K562 (cell line): ENCODE results near the gene PIANP. TPM values are rescaled to one million over a fixed set of nuclear protein-coding genes. Genes with fewer than 3 reads are reported as not detected.

Experiments used
- ATAC-seq: fragments of 200-7000 bp; cut with Tn5 transposase; 3 replicates; pipeline ENCODE4 v1.9.1; 2020; ENCODE audit warnings: moderate library complexity
- BruUV-seq: library from RNA; stranded (reverse); fragments of 400-500 nt; replicated peaks from 2 replicates; lab custom pipeline; 2021; lab: Mats Ljungman, UMichigan
- CTCF ChIA-PET: fragments of 300-600 bp; formaldehyde crosslinking; extraction: SDS; loops from one replicate; lab custom pipeline; 2021; ENCODE audit warnings: low intra/inter-chr PET ratio; lab: Yijun Ruan, JAX
- POLR2A ChIA-PET: fragments of 300-600, 350-650 bp; sonication (Branson Sonifier 250); formaldehyde crosslinking; extraction: SDS; loops from one replicate; lab custom pipeline; 2021; ENCODE audit warnings: antibody characterized with exemption, inconsistent platforms; lab: Yijun Ruan, JAX
- DNase-seq, 4 experiments: peaks; one replicate each; pipeline versions ENCODE4 v3.0.0 to v3.0.0-alpha.2; 2011 to 2018; ENCODE audit warnings: low spot score in 3 of 4, mixed read lengths in 3 of 4; ENCODE audit errors: extremely low read depth in 1 of 4
- FAIRE-seq: peaks from 2 replicates; lab custom pipeline; 2011; peaks lifted over from hg19 to GRCh38; lab: Jason Lieb, UNC
- H2AFZ ChIP-seq: 2 replicates; pipeline ENCODE4 v1.6.0; 2011; ENCODE audit warnings: low read depth, low read length, control low read depth, inconsistent platforms
- H3K27ac ChIP-seq: fragments of 200-600 bp; 3 replicates; pipeline ENCODE4 v1.8.0; 2011; ENCODE audit warnings: low read depth, mild to moderate bottlenecking, control low read depth, inconsistent platforms, low read length, moderate library complexity, mixed read lengths; ENCODE audit errors: extremely low read depth
- H3K27me3 ChIP-seq, 2 experiments: fragments of 300-600 bp in 1 of 2; 2 replicates in 1 of 2; 3 replicates in 1 of 2; pipeline versions ENCODE4 v1.6.0 to v1.8.0; 2011; ENCODE audit warnings: inconsistent platforms in 2 of 2, low read length in 2 of 2, mild to moderate bottlenecking in 1 of 2, mixed read lengths in 1 of 2, moderate library complexity in 1 of 2; ENCODE audit not compliant: control insufficient read depth in 2 of 2, insufficient read depth in 2 of 2
- H3K36me3 ChIP-seq: fragments of 300-600 bp; 3 replicates; pipeline ENCODE4 v1.8.0; 2011; ENCODE audit warnings: mild to moderate bottlenecking, low read length, inconsistent platforms; ENCODE audit not compliant: control insufficient read depth, insufficient read depth
- H3K4me1 ChIP-seq, 2 experiments: fragments of 200-600 bp in 1 of 2; replicated peaks in 1 of 2; 2 replicates in 1 of 2; 3 replicates in 1 of 2; pipeline versions ENCODE4 v1.5.1 to v1.8.0; 2011; ENCODE audit warnings: inconsistent platforms in 2 of 2, low read length in 2 of 2, mild to moderate bottlenecking in 1 of 2, mixed read lengths in 1 of 2, moderate library complexity in 1 of 2; ENCODE audit not compliant: control insufficient read depth in 2 of 2, insufficient read depth in 2 of 2
- H3K4me2 ChIP-seq: 2 replicates; pipeline ENCODE4 v1.6.1; 2011; ENCODE audit warnings: low read length, control low read depth, inconsistent platforms, mixed read lengths; ENCODE audit not compliant: insufficient read depth
- H3K4me3 ChIP-seq: fragments of 200-600 bp; sonication (generic), shearing (Covaris generic); 2 replicates; pipeline ENCODE4 v1.5.1; 2016; ENCODE audit warnings: control low read depth, inconsistent platforms
- H3K79me2 ChIP-seq: fragments of 200-600 bp; 3 replicates; pipeline ENCODE4 v1.8.0; 2011; ENCODE audit warnings: low read length, inconsistent platforms; ENCODE audit not compliant: control insufficient read depth, insufficient read depth
- H3K9ac ChIP-seq, 2 experiments: 2 replicates each; pipeline versions ENCODE4 v1.6.0 to v1.6.1; 2011; ENCODE audit warnings: low read depth in 2 of 2, low read length in 2 of 2, control low read depth in 1 of 2, inconsistent platforms in 1 of 2, mild to moderate bottlenecking in 1 of 2, mixed read lengths in 1 of 2; ENCODE audit not compliant: insufficient read depth in 1 of 2
- H3K9me1 ChIP-seq: one replicate; pipeline ENCODE4 v1.6.0; 2011; ENCODE audit warnings: inconsistent platforms, mild to moderate bottlenecking, low read length, moderate library complexity; ENCODE audit not compliant: control insufficient read depth, insufficient read depth
- H3K9me3 ChIP-seq: replicated peaks from 2 replicates; pipeline ENCODE4 v1.5.1; 2011; ENCODE audit warnings: low read depth, low read length, inconsistent platforms; ENCODE audit not compliant: control insufficient read depth, insufficient read depth
- H4K20me1 ChIP-seq: replicated peaks from 2 replicates; pipeline ENCODE4 v1.6.1; 2011; ENCODE audit warnings: low read length, inconsistent platforms, mixed read lengths; ENCODE audit not compliant: control insufficient read depth, insufficient read depth
- CREB3 ChIP-seq: fragments of 450-650 bp; conservative IDR thresholded peaks from 2 replicates; pipeline ENCODE4 v1.6.1; 2016; ENCODE audit warnings: missing genetic modification characterization, low read depth, mild to moderate bottlenecking, missing compliant biosample characterization, moderate library complexity
- FOXJ2 ChIP-seq: fragments of 200-800 bp; sonication (Bioruptor generic); IDR thresholded peaks from 2 replicates; pipeline ENCODE4 v1.6.1; 2016; ENCODE audit warnings: missing genetic modification characterization, missing compliant biosample characterization
- HSF4 ChIP-seq: fragments of 250-450 bp; sonication (Bioruptor Pico); IDR thresholded peaks from 2 replicates; pipeline ENCODE4 v2.1.2; 2022; ENCODE audit warnings: mild to moderate bottlenecking, moderate library complexity, borderline replicate concordance
- MAFG ChIP-seq: fragments of 450-650 bp; conservative IDR thresholded peaks from 2 replicates; pipeline ENCODE4 v1.6.1; 2016; ENCODE audit warnings: missing genetic modification characterization, missing compliant biosample characterization
- RBFOX2 ChIP-seq: fragments of 200-400 bp; formaldehyde crosslinking; IDR thresholded peaks from 2 replicates; pipeline ENCODE4 v1.6.1; 2017; ENCODE audit warnings: low read depth, mild to moderate bottlenecking, low read length, moderate library complexity
- SMARCA4 ChIP-seq: fragments of 450-650 bp; IDR thresholded peaks from 2 replicates; pipeline ENCODE4 v1.6.1; 2016
- TOE1 ChIP-seq, 2 experiments: fragments of 450-650 bp in 1 of 2; sonication (generic) in 1 of 2; formaldehyde crosslinking in 1 of 2; IDR thresholded peaks; 2 replicates each; pipeline versions ENCODE4 v1.7.1 to v1.8.0; 2016 to 2022; ENCODE audit warnings: borderline replicate concordance in 2 of 2, mild to moderate bottlenecking in 2 of 2, antibody characterized with exemption in 1 of 2, inconsistent platforms in 1 of 2, low read depth in 1 of 2, missing genetic modification reagents in 1 of 2, moderate library complexity in 1 of 2
- ZNF589 ChIP-seq: fragments of 200-800 bp; sonication (Bioruptor generic); IDR thresholded peaks from 2 replicates; pipeline ENCODE4 v1.6.1; 2016; ENCODE audit warnings: low read depth, missing genetic modification characterization, missing compliant biosample characterization
- ZNF707 ChIP-seq: fragments of 250-450 bp; sonication (Bioruptor Pico); conservative IDR thresholded peaks from 2 replicates; pipeline ENCODE4 v1.8.0; 2022; ENCODE audit warnings: inconsistent platforms, mild to moderate bottlenecking, moderate library complexity
- WGBS: fragments of 100-300 bp; shearing (Covaris generic); methylation state at CpG from one replicate; pipeline ENCODE4 v1.1.6; 2016; ENCODE audit warnings: low coverage, mixed read lengths; ENCODE audit not compliant: insufficient coverage; ENCODE audit errors: missing lambda C conversion rate; 5-methylcytosine and 5-hydroxymethylcytosine counted together
- in situ Hi-C: fragments of 300-500 bp; cut with MboI; formaldehyde crosslinking; loops from 4 replicates; pipeline ENCODE4 v1.15.0; 2018; ENCODE audit warnings: inconsistent platforms, mixed read lengths
- intact Hi-C: fragments of 100-400 bp; cut with micrococcal nuclease; formaldehyde crosslinking; loops from 2 replicates; pipeline ENCODE4 v1.14.2; 2022
- polyA plus RNA-seq, 8 experiments: library from polyadenylated mRNA; depleted of rRNA in 4 of 8; stranded (reverse) in 5 of 8; unstranded in 3 of 8; fragments of >200 nt; fragmentation: Nextera tagmentation in 2 of 8; fragmentation: Illumina TruSeq in 1 of 8; extraction: Ambion mirVana in 2 of 8; extraction: Trizol in 1 of 8; gene quantifications; 2 replicates each; pipeline versions ENCODE4 v1.2.1 to v1.2.3, GENCODE V29; 2011 to 2014; ENCODE audit warnings: inconsistent platforms in 1 of 8, missing spikeins in 1 of 8
- total RNA-seq, 7 experiments: library from RNA; depleted of rRNA in 6 of 7; stranded (reverse); fragments of >200 nt in 6 of 7; fragmentation: Illumina TruSeq in 2 of 7; extraction: Trizol in 2 of 7; gene quantifications; 2 replicates each; pipeline versions ENCODE4 v1.2.1 to v1.2.3, GENCODE V29; 2011 to 2021; ENCODE audit warnings: low replicate concordance in 1 of 7

PIANP gene
- total and polyA plus RNA-seq, 9 of the 15 experiments (the other 6 are each of a cell fraction or from before 2014, with no cell fraction given) = 0.07 TPM; not detected in 8

DNA sequence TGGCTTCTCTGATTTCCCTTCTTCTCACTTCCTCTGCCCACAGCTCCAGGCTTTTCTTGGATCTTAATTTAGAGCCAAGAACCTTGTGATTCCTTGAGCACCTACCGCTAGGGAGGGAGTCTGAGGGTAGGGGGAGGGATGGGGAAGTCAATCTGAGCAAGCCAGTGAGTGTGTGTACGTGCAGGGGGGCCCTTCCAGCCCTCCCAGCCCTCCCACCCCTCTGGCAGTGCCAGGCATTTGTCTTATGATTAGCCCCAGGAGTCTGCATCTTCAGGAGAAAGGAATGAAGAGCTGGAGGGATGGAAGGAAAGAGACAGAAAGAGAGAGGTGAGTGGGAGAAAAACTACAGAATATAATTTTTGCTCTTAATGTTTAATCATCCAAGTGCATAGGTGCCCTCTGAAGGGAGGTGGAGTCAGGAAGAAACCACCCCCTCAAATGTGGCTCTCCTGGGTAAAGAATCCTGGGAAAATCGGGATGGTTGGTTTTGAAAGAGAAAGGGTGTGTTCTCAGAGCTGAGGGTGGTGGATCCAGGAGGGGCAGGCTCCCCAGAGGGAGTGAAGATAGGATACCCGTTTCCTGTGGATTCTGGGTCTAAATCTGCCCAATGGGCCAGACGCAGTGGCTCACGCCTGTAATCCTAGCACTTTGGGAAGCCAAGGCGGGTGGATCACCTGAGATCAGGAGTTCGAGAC lies 2.1 kb downstream of the PIANP start:
- no peaks in the 10 kb centered on the region for H4K20me1 ChIP-seq
- H3K27ac ChIP-seq = no peak overlapping the region
- WGBS = 21% methylated on average over 4 of the region's 8 CpGs
- no peak for TF ChIP-seq RBFOX2
- no peak for TF ChIP-seq MAFG (tag)
- TF ChIP-seq ZNF589 (CRISPR knock-in tag) = no peak
- no peak for TF ChIP-seq TOE1 (IDR thresholded peaks at IDR 0.05; ENCODE audit: borderline replicate concordance)
- no peak for TF ChIP-seq TOE1 (CRISPR knock-in tag; IDR thresholded peaks at IDR 0.05; ENCODE audit: borderline replicate concordance, low read depth)
- no peak for TF ChIP-seq HSF4 (CRISPR knock-in tag)
- no peak for TF ChIP-seq ZNF707
- no peak for TF ChIP-seq CREB3 (tag)
- no peak for TF ChIP-seq SMARCA4
- no peak for TF ChIP-seq FOXJ2 (tag)
- ChIA-PET CTCF (interaction anchor here (0.9 to 1.4 kb wide), 2 partner anchors 82 to 135 kb away, joined by 3 to 5 read pairs; no protein-coding TSS in a partner anchor), POLR2A (interaction anchor here (0.6 to 2.8 kb wide), 3 partner anchors 9 to 171 kb away, joined by 3 to 11 read pairs (median 3); partner anchors contain the start of gene ZNF384)
- in situ Hi-C loops = no loop called here
- H2AFZ ChIP-seq = no peak overlapping the region
- peaks cover under 1 to 30% of the 10 kb centered on the region in 2 experiments; a peak in 4 of 5 replicates for H3K4me1 ChIP-seq
- no peak overlapping the region for H3K9ac ChIP-seq
- intact Hi-C loops = no loop called here
- DNase-seq (no peak), ATAC-seq (no peak), FAIRE-seq (no peak)
- no peaks in the 10 kb centered on the region for H3K9me1 ChIP-seq
- no peaks in the 10 kb centered on the region for H3K36me3 ChIP-seq
- H3K9me3 ChIP-seq = no peaks in the 10 kb centered on the region
- H3K4me3 ChIP-seq = no peak overlapping the region
- H3K79me2 ChIP-seq = no peaks in the 10 kb centered on the region
- peaks cover 11 to 27% of the 10 kb centered on the region in 2 experiments; a peak in 4 of 5 replicates for H3K27me3 ChIP-seq
- H3K4me2 ChIP-seq = no peak overlapping the region
- no TSS peak for BruUV-seq
